Left cardiac atrium (tissue), 4 donors: ENCODE data around the gene PURA. TPM values are rescaled to one million over a fixed set of nuclear protein-coding genes. Genes with fewer than 3 reads are reported as not detected.
A peak's percentile ranks its signal among the peaks of the same experiment; 100 is the strongest.

ENCODE experiments used
- ATAC-seq, 2 donors: fragments of 200-7000 bp; cut with Tn5 transposase; one replicate each; pipeline ENCODE4 v1.9.1; 2020; ENCODE audit warnings: mild to moderate bottlenecking in 2 of 2, moderate library complexity in 2 of 2
- DNase-seq: peaks from one replicate; pipeline ENCODE4 v3.0.0-alpha.2; 2020
- intact Hi-C, 2 donors: fragments of 100-400 bp; cut with DNase I; formaldehyde crosslinking; loops; one replicate each; pipeline versions ENCODE4 v1.14.1 to v1.15.1; 2022 to 2023
- total RNA-seq, 2 donors: library from RNA; stranded (reverse); fragmentation: NEBNext Ultra II Directional; extraction: Animal tissue kit (Norgen Biotek cat#: 25700); gene quantifications; one replicate each; pipeline ENCODE4 v1.2.1, GENCODE V29; 2021
- donor health status: DM: no; HTN: yes; CAD: no.
- donor health status: DM: no; HTN: yes; CAD: no; lungs with severe emphysema.
- donor health status: DM: yes; HTN: yes; CAD: no.
- donor health status: Dilated cardiomyopathy.

Gene PURA
- total RNA-seq, 2 donors from 2014 or later, result 27.3 to 27.4 TPM

DNA sequence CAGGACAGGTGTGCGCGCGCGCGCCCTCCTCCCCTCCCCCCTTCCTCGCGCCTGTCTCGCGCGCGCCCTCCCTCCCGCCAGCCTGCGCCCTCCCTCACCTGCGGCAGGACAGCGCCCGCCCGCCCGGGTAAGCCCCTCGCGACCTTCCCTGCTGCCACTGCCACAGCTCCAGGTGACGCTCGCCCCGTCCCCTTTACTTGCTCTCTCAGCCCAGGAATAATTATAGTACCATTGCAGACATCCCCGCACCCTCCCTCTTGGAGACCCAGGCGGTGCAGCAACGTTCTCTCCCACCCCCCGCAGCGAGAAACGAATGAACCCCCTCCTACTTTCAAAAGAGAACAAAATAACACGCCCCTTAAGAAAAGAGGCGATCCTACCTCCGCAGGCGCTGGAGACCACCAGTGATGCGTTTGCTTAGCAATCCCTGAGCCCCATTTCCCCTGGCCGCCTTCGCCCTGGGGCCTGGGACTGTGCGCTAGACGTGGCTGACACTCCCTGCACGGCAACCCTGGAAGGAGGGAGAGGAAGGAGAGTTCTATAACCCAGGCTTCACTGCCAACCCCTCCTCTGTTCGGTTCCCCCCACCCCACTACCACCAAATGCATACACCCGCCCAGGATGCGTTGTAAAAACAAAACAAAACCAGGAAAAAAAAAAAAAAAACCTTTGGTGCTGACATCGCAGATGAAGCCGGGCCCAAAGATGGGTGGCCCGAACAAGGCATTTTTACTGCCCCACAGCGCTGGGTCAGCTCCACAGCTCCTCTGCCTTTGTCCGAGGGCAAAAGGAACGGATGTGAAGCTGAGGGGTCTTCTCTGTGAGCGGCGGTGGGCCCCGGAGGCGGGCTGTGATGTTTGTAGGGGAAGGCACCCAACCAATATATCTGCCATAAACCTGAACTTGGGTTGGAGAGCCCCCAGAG, 5.6 kb upstream of the PURA start:
- intact Hi-C loops, result loop anchor here in 1 of 2 donors (5.0 kb wide), 1 partner anchor 34 kb away; no protein-coding TSS in a partner anchor
- DNase-seq, result peak; percentile 33
- peak in 1 of 2 donors; percentile 7 for ATAC-seq

DNA sequence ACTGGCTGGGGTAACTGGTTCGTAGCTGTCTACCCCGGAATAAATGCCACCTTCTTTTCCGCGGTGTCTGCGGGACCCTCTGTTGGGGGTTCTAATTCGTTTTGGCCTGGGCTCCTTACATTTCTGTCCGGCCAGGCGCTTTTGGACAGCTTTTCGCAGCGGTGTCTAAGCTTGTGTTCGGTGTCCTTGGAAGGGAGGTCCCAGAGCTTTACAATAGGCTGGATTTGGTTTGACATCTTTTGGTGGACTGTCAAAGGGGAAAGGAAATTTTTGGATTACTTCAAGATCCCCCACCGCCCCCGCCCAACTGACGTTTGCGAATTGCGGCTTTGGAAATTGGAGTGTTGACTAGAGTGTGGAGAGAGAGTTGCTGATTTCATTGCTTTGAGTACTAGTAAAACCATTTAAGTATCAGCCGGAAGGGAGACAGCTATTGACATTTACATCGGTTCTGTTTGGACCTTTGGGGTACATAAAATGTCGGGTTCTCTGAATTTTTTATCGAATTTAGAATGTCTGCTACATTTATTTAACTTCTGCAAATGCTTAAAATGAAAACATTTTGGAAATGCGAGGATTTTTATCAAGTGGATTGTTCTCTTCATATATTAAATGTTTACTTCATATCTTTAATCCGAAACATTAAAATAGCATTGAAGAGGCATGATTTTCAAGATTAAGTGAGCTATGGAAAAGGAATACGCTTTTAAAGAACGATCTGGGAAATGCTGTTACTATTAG, 4.7 kb upstream of the PURA start:
- intact Hi-C loops, result loop anchor here in 1 of 2 donors (5.0 kb wide), 1 partner anchor 33 kb away; no protein-coding TSS in a partner anchor
- ATAC-seq, result no peak
- DNase-seq, result no peak

GRCh38 chr5:140109759-140110645, 3.9 kb upstream of the PURA start:
- no peak for ATAC-seq
- intact Hi-C loops, result loop anchor here in 1 of 2 donors (5.0 kb wide), 1 partner anchor 32 kb away; no protein-coding TSS in a partner anchor

DNA sequence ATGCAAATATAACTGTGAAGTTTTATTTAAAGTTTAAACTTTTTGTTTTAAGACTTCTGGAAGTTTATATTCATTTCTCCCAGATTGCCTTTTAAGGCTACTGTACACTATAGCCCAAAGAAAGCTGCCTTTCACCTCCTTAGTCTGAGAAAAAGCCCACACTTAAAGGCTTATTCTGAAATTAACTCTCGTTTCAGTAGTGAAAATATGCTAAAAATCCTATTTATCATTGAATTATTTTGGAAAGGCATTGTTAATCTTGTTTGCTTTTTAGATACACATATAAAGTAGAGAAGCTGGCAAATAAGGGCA, 3.3 kb upstream of the PURA start:
- intact Hi-C loops, result no loop called here
- DNase-seq, result no peak
- no peak for ATAC-seq

More at GRCh38 chr5:140109759-140110645, 3.9 kb upstream of the PURA start:
- DNase-seq, result no peak

- DNase-seq (no peak), ATAC-seq (no peak)
- intact Hi-C loops, result no loop called here
Measured at GRCh38 chr5:140111011-140111858, 2.7 kb upstream of the PURA start.

GRCh38 chr5:140111859-140112551, 1.9 kb upstream of the PURA start:
- intact Hi-C loops, result no loop called here
- DNase-seq (no peak), ATAC-seq (no peak)

DNA sequence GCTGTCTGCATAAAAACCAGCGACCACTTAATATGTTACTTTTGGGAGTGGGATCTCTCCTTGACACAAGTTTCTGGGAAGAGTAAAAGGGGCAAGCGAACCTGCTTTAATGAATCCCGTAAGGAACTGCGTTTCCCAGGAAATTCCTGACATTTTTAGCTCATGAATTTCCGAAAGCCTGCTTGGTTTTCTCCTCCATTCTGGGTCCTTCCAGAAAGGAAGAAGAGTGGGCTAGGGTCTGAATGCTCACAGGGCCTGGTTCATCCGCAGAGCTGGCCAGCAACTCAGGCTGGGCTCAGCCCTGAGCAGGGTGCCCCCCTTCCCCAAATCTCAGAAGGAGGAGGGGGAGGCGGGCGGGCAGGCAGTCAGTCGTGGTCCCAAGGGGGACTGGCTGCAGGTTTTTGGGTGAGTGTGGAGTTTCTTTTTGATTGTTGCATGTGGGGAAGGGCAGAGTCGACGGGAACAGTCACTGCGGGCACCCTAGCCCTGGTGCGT, 1.2 kb upstream of the PURA start:
- DNase-seq (no peak), ATAC-seq (no peak)
- intact Hi-C loops, result no loop called here

GRCh38 chr5:140113180-140113698, 670 bp upstream of the PURA start:
- DNase-seq, result peak; percentile 23
- intact Hi-C loops, result no loop called here
- ATAC-seq, result peak; percentile 3 to 25

GRCh38 chr5:140114341-140115185, 654 bp downstream of the PURA start:
- ATAC-seq (peak; percentile 65 to 78), DNase-seq (peak; percentile 79)
- intact Hi-C loops, result no loop called here

DNA sequence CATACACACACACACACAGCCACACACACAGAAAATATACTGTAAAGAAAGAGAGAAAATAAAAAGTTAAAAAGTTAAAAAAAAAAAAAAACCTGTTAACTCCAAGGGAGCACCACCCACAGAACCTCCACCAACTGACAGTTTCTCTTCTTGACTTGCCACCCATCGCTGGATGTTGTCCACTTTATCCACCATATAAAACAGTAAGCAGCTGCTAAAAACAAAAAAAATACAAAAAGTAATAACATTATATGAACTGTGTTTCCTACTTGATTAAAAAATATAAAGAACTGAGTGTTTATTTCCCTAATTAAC, 1.2 kb downstream of the PURA start:
- DNase-seq (no peak), ATAC-seq (no peak)
- intact Hi-C loops, result no loop called here

- ATAC-seq, result no peak
- intact Hi-C loops, result no loop called here
- no peak for DNase-seq
Measured at GRCh38 chr5:140116716-140117115, 2.8 kb downstream of the PURA start.

DNA sequence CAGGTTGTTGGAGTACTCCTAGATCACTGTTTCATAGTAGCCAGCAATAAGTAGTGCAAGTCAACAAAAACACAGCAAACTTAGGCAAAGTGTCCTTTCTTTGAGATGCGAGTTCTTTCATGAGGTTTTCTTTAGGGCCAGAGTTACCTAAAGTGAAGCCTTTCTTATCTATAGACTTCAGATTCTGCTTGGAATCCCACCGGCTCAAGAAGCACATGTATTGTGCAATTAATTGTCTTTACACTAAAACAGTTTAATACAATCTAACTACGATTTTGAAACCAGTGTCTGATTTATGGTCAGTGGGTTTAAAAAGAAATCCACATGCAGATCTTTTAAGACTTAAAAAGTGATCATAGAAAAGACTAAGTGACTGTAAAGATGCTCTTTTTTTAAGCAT, 3.6 kb downstream of the PURA start:
- ATAC-seq, result no peak
- intact Hi-C loops, result no loop called here
- DNase-seq, result no peak

- DNase-seq, result no peak
- ATAC-seq, result no peak
- intact Hi-C loops, result no loop called here
Measured at GRCh38 chr5:140118302-140118936, 4.5 kb downstream of the PURA start.

DNA sequence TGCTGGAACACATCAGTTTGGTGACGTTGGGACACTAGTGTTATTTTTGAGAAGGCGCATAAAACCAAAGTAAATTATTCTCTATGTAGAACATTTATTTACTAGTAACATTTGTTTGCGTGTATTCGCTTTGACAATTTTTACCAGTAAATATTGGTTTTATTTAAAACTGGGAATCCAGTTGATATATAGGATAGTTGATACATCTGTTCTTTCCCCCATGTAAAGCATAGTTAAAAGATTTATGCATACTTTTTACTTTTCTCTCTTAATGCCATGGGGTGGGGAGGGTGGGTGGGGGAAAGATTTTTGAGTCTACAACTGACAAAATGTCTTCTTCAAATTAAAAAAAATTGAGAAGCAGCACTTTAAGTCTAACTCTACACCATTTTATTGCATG, 11.7 kb downstream of the PURA start, which contains the start of gene IGIP:
Gene IGIP (plus strand): TSS at position 301 of the 400 bp plus-strand sequence. CDS start 2,540 bp downstream, outside the sequence.
- intact Hi-C loops, result no loop called here
- ATAC-seq (no peak), DNase-seq (no peak)

GRCh38 chr5:140126315-140127012, 12.6 kb downstream of the PURA start:
- intact Hi-C loops, result no loop called here
- DNase-seq, result no peak

GRCh38 chr5:140128376-140128775, 14.5 kb downstream of the PURA start:
- no peak for ATAC-seq

More at GRCh38 chr5:140126315-140127012, 12.6 kb downstream of the PURA start:
- ATAC-seq, result no peak

More at GRCh38 chr5:140128376-140128775, 14.5 kb downstream of the PURA start:
- DNase-seq, result no peak
- intact Hi-C loops, result no loop called here
